ENCODE data around the gene CNNM1.

DNA sequence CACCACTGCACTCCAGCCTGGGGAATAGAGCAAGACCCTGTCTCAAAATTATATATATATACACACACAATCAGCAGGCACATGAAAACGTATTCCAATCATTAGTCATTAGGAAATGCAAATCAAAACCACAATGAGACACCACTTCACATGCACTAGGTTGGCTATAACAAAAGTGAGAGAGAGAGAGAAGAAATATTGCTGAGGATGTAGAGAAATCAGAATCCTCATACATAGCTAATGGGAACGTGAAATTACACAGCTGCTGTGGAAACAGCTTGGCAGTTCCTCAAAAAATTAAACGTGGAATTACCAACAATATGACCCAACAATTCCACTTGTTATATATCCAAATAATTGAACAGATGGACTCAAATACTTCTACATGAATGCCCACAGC is 43.3 kb upstream of the CNNM1 start:
- TF ChIP-seq, protein P1, sequence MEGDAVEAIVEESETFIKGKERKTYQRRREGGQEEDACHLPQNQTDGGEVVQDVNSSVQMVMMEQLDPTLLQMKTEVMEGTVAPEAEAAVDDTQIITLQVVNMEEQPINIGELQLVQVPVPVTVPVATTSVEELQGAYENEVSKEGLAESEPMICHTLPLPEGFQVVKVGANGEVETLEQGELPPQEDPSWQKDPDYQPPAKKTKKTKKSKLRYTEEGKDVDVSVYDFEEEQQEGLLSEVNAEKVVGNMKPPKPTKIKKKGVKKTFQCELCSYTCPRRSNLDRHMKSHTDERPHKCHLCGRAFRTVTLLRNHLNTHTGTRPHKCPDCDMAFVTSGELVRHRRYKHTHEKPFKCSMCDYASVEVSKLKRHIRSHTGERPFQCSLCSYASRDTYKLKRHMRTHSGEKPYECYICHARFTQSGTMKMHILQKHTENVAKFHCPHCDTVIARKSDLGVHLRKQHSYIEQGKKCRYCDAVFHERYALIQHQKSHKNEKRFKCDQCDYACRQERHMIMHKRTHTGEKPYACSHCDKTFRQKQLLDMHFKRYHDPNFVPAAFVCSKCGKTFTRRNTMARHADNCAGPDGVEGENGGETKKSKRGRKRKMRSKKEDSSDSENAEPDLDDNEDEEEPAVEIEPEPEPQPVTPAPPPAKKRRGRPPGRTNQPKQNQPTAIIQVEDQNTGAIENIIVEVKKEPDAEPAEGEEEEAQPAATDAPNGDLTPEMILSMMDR (IDR thresholded peaks at IDR 0.05 in 4 of 5, conservative IDR thresholded peaks at IDR 0.05 in 1 of 5): no peak
- TF ChIP-seq POLR2A (IDR thresholded peaks at IDR 0.05): no peak

Data from gastrocnemius medialis (tissue), 4 donors.